SK-N-MC (cell line): Measurements from ENCODE around the gene FHIP2A.

Source experiments
- EZH2 ChIP-seq: fragments of 200-600 bp; sonication (generic); IDR thresholded peaks from one replicate; pipeline ENCODE4 v1.6.1; 2017; ENCODE audit warnings: antibody characterized with exemption
- FOXP2 ChIP-seq: optimal IDR thresholded peaks from 2 replicates; pipeline ENCODE3; 2011; ENCODE audit warnings: mild to moderate bottlenecking, moderate library complexity; ENCODE audit not compliant: insufficient read depth; ENCODE audit errors: extremely low read length, control extremely low read depth
- POLR2AphosphoS5 ChIP-seq: IDR thresholded peaks from 2 replicates; pipeline ENCODE4 v1.6.1; 2012; ENCODE audit warnings: mild to moderate bottlenecking, low read depth, low read length, borderline replicate concordance

DNA sequence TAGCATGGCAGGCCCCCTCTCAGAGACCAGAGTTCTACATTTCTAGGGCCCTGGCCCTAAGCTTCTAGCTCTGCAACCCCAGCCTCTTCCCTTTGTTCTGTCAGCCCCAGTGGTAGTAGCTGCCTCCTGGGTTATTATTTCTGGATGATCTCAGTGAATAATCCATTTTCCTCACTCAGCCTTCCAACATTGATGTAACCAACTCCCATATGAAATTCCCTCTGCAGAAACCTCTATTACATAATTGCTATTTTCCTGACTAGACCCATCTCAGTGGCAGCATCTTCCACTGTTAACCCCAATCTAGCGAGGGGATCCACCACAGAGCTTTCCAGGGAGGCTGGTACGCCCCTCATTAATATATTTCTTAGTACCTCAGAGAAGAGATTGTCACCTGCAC lies 49.8 kb downstream of the FHIP2A start:
- TF ChIP-seq EZH2, result no peak
- TF ChIP-seq POLR2AphosphoS5, result no peak
- TF ChIP-seq FOXP2, result no peak
